GM12891 (cell line): ENCODE results near the gene GUCY2C.

ENCODE experiments used
- PAX5 ChIP-seq: IDR thresholded peaks from 2 replicates; pipeline ENCODE4 v1.6.1; 2011; ENCODE audit warnings: low read length, moderate library complexity, mild to moderate bottlenecking; ENCODE audit not compliant: insufficient read depth, severe bottlenecking
- POLR2A ChIP-seq: IDR thresholded peaks from 2 replicates; pipeline ENCODE4 v1.6.1; 2011; ENCODE audit warnings: low read depth, low read length, control low read depth
- POLR2AphosphoS5 ChIP-seq: IDR thresholded peaks from 2 replicates; pipeline ENCODE4 v1.6.1; 2011; ENCODE audit warnings: low read depth, low read length, control low read depth
- POU2F2 ChIP-seq: IDR thresholded peaks from 2 replicates; pipeline ENCODE4 v1.6.1; 2011; ENCODE audit warnings: low read depth, mild to moderate bottlenecking, control low read depth, low read length, moderate library complexity
- SPI1 ChIP-seq: IDR thresholded peaks from 2 replicates; pipeline ENCODE4 v1.6.1; 2011; ENCODE audit warnings: low read depth, low read length, control low read depth
- TAF1 ChIP-seq: IDR thresholded peaks from 2 replicates; pipeline ENCODE4 v1.6.1; 2011; ENCODE audit warnings: low read depth, low read length, control low read depth

DNA sequence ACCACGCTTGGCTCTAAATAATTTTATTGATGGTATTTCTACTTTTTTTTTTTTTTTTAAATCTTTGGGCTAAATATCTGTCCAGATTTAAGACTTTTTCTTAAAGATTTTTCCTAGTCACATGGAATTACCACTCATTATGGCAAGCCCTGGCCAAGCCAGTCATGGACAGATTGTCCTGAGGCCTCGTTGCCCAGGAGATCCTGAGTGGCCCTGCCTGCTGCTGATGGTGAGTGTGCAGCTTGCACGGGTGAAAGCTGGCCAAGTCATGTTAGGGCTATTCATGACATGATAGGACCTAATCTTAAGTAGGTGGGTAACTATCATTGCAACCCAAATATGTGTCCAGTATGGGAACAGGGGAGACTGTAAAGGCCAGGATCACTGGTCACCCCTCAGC, 27.8 kb downstream of the GUCY2C start:
- TF ChIP-seq POLR2A (no peak), TAF1 (no peak), POLR2AphosphoS5 (no peak), PAX5 (no peak), SPI1 (no peak), POU2F2 (no peak)
